HG02852 (cell line): ENCODE results near the gene CACNA2D3.

ENCODE experiments used
- ATAC-seq: cut with Tn5 transposase; IDR thresholded peaks from one replicate; pipeline ENCODE4 v1.9.1; 2021; ENCODE audit warnings: mild to moderate bottlenecking, moderate library complexity; ENCODE audit not compliant: unreplicated experiment

CACNA2D3 gene

GRCh38 chr3:54713031-54713430 is 590.7 kb downstream of the CACNA2D3 start:
- no peak for ATAC-seq

- ATAC-seq, result no peak
These were observed 591.1 kb downstream of the CACNA2D3 start for GRCh38 chr3:54713455-54713854.

GRCh38 chr3:54714035-54714434 is 591.7 kb downstream of the CACNA2D3 start:
- no peak for ATAC-seq

DNA sequence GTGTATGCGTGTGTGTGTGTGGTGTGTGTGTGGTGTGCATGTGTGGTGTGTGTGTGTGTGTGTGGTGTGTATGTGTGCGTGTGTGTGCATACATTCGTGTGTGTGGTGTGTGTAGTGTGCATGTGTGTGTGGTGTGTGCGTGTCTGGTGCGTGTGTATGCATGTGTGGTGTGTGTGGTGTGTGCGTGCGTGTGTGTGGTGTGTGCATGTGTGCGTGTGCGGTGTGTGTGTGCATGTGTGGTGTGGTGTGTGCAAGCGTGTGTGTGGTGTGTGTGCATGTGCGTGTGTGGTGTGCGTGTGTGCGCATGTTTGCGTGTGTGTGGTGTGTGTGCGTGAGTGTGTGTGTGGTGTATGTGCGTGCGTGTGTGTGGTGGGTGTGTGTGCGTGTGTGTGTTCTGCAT is 595.2 kb downstream of the CACNA2D3 start:
- no peak for ATAC-seq

DNA sequence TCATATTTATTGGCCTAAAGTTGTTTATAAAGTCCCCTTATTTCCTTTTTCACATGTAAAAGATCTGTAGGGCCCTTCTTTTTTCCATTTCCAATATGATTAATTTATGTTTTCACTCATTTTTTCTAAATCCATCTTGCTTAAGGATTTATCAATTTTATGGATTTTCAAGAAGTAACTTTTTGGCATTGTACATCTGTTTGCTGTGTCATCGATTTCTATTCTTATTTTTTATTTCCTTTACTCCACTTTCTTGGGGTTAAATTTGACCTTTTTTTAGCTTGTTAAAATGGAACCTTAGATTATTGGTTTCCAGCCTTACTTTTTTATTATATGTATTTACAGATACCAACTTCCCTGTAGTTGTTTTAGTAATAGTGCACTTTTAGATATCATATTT is 597.6 kb downstream of the CACNA2D3 start:
- no peak for ATAC-seq

DNA sequence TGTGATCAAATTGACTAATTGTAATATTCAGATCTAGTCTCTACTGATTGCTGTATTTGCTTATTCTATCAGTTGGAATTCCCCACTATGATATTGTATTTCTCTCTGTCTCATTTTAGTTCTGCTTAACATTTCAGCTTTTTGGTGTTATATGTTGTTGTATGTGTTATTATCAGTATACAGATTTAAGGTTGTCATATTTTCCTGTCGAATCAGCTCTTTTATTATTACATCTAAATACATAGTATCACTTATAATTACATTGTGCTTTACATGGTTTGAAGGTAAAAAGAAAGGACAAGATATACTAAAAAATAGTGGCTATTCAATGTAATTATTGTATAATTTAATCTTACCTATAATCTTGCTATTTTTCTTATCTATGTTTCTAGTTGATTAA is 598.3 kb downstream of the CACNA2D3 start:
- ATAC-seq, result no peak

GRCh38 chr3:54731732-54732445 is 609.5 kb downstream of the CACNA2D3 start:
- ATAC-seq, result no peak

DNA sequence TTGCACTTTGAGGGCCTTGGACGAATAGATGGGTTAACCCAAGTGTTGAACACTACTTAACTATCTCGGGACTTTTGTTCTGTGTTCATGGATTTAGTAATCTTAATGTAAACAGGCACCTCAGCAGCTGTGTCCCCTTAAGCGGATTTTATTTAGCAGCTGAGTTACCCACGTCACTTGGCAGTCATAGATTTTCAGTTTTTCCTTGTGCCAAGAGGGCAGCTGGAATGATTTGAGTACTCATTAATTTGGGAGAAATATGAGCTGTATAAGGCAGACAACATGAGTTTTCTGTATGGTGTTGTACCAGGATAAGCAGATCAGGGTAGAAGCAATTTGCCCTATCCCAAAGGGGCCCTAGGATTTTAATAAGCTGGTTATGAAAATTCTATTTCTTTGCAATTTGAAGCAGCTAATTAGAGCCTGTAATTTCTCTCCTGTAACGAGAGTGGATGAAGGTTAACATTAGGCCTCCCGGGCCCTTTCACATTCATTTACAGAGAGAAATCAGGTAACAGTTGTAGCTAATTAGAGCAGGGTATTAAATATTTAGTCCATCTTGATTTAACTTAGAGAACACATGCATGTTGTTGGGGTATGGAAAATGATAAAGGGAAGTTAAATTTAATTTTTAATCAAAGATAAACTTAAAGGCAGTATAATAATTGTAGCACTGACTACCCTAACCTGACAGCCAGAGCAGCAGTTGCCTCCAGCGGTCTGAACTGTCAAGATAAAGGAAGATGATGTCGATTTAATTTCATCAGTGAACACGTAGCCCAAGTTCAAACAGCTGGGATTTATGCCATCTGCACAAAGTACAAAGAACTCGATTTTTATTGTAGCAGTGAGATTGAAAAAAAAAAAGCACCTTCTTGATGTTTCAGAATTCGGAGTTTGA is 611.0 kb downstream of the CACNA2D3 start:
- ATAC-seq, result no peak

GRCh38 chr3:54736459-54736858 is 614.1 kb downstream of the CACNA2D3 start:
- ATAC-seq, result no peak

DNA sequence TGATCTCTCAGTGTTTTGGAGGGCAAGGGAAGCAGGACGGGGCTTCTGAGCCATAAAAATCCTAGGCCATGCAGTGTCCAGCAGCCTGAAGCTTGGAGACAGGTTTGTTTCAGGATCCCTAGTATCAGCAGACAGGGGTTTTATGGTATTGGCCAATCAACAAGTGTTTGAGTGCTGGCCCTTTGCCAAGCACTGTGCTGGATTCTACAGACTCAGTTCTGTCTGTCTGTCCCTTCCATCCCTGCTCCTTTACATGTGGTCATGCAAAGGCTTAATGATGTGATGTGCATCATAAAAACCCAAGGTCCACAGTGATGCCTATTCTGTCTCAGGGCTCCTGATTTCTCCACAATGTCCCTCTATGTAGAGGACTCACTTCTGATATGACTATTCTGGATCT is 621.4 kb downstream of the CACNA2D3 start:
- ATAC-seq, result no peak

- ATAC-seq, result no peak
These were observed 621.9 kb downstream of the CACNA2D3 start for GRCh38 chr3:54744291-54744690.

DNA sequence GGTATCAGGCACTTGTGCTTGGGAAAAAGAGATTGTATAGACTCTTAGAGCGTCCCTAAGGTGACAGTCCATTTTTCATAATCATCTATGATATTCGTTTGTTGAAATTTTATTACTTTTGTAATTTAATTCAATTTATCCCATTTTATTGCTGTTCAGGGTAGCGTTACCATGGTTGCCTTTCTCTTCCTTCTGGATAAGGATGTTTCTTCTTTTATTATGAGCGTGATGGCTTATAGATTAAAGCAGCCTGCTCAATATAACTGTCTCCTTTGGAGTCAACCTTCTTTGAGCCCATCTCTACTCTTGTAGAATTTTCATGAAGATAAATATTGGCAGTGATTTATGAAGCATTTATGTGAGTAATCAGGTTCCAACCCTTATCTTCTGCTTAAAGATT is 623.5 kb downstream of the CACNA2D3 start:
- no peak for ATAC-seq

- ATAC-seq, result no peak
These were observed 624.4 kb downstream of the CACNA2D3 start for GRCh38 chr3:54746722-54747121.

- no peak for ATAC-seq
These were observed 633.4 kb downstream of the CACNA2D3 start for GRCh38 chr3:54755756-54756155.

- no peak for ATAC-seq
These were observed 634.0 kb downstream of the CACNA2D3 start for GRCh38 chr3:54756330-54756731.

- ATAC-seq, result no peak
These were observed 636.1 kb downstream of the CACNA2D3 start for GRCh38 chr3:54758461-54758860.

- no peak for ATAC-seq
These were observed 636.8 kb downstream of the CACNA2D3 start for GRCh38 chr3:54759166-54759565.

DNA sequence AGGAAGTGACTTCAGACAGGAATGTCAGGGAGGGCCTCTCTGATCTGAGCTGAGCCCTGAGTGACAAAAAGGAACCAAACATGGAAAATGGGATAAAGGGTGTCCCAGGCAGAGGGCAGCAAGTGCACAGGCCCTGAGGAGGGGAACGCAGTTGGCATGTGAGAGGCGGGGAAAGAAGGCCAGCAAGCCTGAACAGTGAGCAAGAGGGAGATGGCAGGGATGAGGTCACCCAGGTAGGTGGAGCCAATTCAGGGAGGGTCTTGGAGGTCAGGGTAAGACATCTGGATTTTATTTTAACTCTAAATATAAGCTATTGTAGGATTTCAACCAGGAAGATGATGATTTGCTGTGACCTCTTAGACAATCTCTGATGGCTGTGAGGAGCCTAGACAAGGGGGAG is 637.8 kb downstream of the CACNA2D3 start:
- ATAC-seq, result no peak

- ATAC-seq, result no peak
These were observed 639.3 kb downstream of the CACNA2D3 start for GRCh38 chr3:54761637-54762036.

DNA sequence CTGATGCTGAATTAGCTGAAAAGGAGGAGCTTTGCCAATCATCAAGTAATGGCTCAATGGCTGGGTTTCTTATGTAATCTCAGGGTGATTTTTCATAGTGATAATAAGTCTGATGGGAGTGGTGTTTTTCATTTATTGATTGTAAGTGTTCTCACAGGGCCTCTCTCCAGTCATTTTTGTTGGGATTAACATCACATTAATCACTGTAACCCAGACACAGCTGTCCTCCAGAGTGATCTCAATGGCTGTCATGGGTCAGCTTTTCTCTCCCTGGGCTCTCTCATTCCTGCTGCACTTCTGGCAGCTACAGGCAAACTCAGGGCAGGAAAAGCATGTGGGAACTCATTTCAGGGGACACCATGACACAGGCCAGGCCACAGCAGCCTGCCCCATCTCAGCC is 642.6 kb downstream of the CACNA2D3 start:
- no peak for ATAC-seq

- ATAC-seq, result no peak
These were observed 648.7 kb downstream of the CACNA2D3 start for GRCh38 chr3:54771050-54771449.

GRCh38 chr3:54772051-54772450 is 649.7 kb downstream of the CACNA2D3 start:
- ATAC-seq, result no peak
